T-cell (primary cell): Measurements from ENCODE around the gene AMER2. TPM values are rescaled to one million over a fixed set of nuclear protein-coding genes. Genes with fewer than 3 reads are reported as not detected.
"Not testable (repeated sequence)": the region's sequence is repeated elsewhere in the genome, so short reads cannot be mapped to it uniquely, and the experiment has no call there.

Experiments
- ATAC-seq, 4 experiments: fragments of 200-7000 bp in 3 of 4; fragments of 150-1000 bp in 1 of 4; cut with Tn5 transposase; replicated peaks in 1 of 4; 1 replicate in 3 of 4; 2 replicates in 1 of 4; pipeline ENCODE4 v1.10.0; 2021; ENCODE audit warnings: moderate library complexity in 3 of 4, mild to moderate bottlenecking in 2 of 4, moderate number of reproducible peaks in 1 of 4
- CTCF ChIA-PET, 2 donors: fragments of 300-600 bp; sonication (Branson Sonifier 250); formaldehyde crosslinking; loops; one replicate each; lab custom pipeline; 2022; ENCODE audit warnings: antibody characterized with exemption in 2 of 2; lab: Charles Lee
- POLR2A ChIA-PET, 2 donors: fragments of 300-600 bp; sonication (Branson Sonifier 250); formaldehyde crosslinking; loops; one replicate each; lab custom pipeline; 2022; ENCODE audit warnings: antibody characterized with exemption in 2 of 2; lab: Charles Lee
- DNase-seq, 35 experiments: peaks; one replicate each; pipeline versions ENCODE4 v3.0.0 to v3.0.0-alpha.2; 2013 to 2023
- H3K27ac ChIP-seq: one replicate; pipeline ENCODE4 v1.5.1; 2013; ENCODE audit warnings: low read length
- H3K27me3 ChIP-seq, 2 experiments: replicated peaks in 1 of 2; 1 replicate in 1 of 2; 2 replicates in 1 of 2; pipeline versions ENCODE4 v1.6.1 to v1.7.0; 2013; ENCODE audit warnings: low read length in 1 of 2, mixed read lengths in 1 of 2; ENCODE audit not compliant: control insufficient read depth in 2 of 2, insufficient read depth in 2 of 2; ENCODE audit errors: extremely low read depth in 1 of 2
- H3K36me3 ChIP-seq, 2 donors: 1 replicate in 1 of 2; 2 replicates in 1 of 2; pipeline versions ENCODE4 v1.6.1 to v1.7.0; 2013; ENCODE audit warnings: low read length in 1 of 2; ENCODE audit not compliant: control insufficient read depth in 2 of 2, insufficient read depth in 1 of 2; ENCODE audit errors: extremely low read depth in 1 of 2
- H3K4me1 ChIP-seq, 2 experiments: 1 replicate in 1 of 2; 2 replicates in 1 of 2; pipeline versions ENCODE4 v1.6.1 to v1.7.0; 2013; ENCODE audit warnings: low read length in 2 of 2, mixed read lengths in 1 of 2; ENCODE audit not compliant: insufficient read depth in 2 of 2, control insufficient read depth in 1 of 2; ENCODE audit errors: extremely low read depth in 1 of 2
- H3K4me3 ChIP-seq, 2 donors: 1 replicate in 1 of 2; 2 replicates in 1 of 2; pipeline versions ENCODE4 v1.5.1 to v1.7.0; 2013; ENCODE audit warnings: mild to moderate bottlenecking in 2 of 2, low read length in 1 of 2, moderate library complexity in 1 of 2; ENCODE audit not compliant: control insufficient read depth in 1 of 2; ENCODE audit errors: extremely low read depth in 1 of 2
- H3K9me3 ChIP-seq: 2 replicates; pipeline ENCODE4 v1.7.0; 2013
- H3K27ac Mint-ChIP-seq, 2 donors: one replicate each; pipeline ENCODE4 v1.8.0; 2020 to 2021; ENCODE audit warnings: mild to moderate bottlenecking in 2 of 2, mixed read lengths in 2 of 2
- H3K27me3 Mint-ChIP-seq, 2 donors: one replicate each; pipeline ENCODE4 v1.8.0; 2021 to 2022; ENCODE audit warnings: mixed read lengths in 2 of 2
- H3K36me3 Mint-ChIP-seq: one replicate; pipeline ENCODE4 v1.8.0; 2021; ENCODE audit warnings: mixed read lengths
- H3K4me1 Mint-ChIP-seq, 3 donors: one replicate each; pipeline ENCODE4 v1.8.0; 2020 to 2022; ENCODE audit warnings: mixed read lengths in 3 of 3, mild to moderate bottlenecking in 1 of 3
- H3K4me3 Mint-ChIP-seq, 3 donors: one replicate each; pipeline ENCODE4 v1.8.0; 2020 to 2022; ENCODE audit warnings: mild to moderate bottlenecking in 3 of 3, mixed read lengths in 3 of 3, moderate library complexity in 3 of 3
- H3K9me3 Mint-ChIP-seq, 3 donors: one replicate each; pipeline ENCODE4 v1.8.0; 2020 to 2022; ENCODE audit warnings: mixed read lengths in 3 of 3
- WGBS: methylation state at CpG from one replicate; pipeline ENCODE4 v1.1.5; 2013; ENCODE audit warnings: missing lambda C conversion rate; ENCODE audit not compliant: insufficient coverage; 5-methylcytosine and 5-hydroxymethylcytosine counted together
- total RNA-seq, 35 experiments: library from RNA in 6 of 35; stranded (reverse) in 6 of 35; fragments of 120-200 nt in 1 of 35; gene quantifications; one replicate each; pipeline versions ENCODE4 v1.2.1 to v1.2.4 and lab custom pipeline; 2013 to 2026

The AMER2 gene
- total RNA-seq, 5 donors from 2014 or later (not counting 1 experiment from before 2014, with no cell fraction given) = 0.03 TPM; not detected in 4

DNA sequence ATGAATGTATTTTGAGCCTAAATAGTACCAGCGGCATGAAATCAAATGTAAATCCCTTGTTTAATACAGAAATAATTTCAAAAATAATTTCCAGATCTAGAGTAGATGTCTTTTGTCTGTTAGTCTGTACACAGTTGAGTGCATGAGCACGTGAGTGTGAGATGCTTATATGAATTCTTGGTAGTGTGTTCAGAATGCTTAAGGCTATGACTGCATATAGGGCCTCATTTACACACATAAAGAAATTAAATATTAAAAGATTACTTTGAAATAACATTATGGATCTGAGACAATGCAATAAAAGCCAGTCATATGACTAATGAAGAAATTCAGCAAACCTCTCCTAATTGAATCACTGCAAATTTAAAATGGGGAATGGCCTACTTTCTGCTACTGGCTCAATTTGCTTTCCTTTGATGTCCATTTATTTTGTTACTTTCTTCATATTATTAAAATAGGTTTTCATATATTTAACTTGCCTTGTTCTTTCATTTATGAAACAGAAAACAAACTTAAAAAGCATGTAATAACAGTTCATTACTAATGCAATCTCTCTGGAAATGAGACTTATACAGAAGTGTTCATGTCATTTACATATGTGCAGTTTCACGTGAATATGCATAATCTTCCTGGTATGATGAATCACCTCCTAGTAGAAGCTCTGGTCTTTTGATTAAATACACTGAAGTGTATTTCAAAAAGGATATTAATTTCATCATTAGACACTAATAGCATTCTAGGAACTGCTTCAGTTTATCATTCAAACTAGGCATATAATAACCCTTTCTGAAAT, 4.5 kb downstream of the AMER2 start:
- H3K4me1 ChIP-seq = peaks cover 0 to 10% of the 10 kb centered on the region in 2 experiments
- peaks cover 11 to 17% (median 12%) of the 10 kb centered on the region in 3 donors for H3K4me1 Mint-ChIP-seq
- CTCF ChIA-PET = no interaction called here
- no peaks in the 10 kb centered on the region for H3K9me3 Mint-ChIP-seq
- POLR2A ChIA-PET = no interaction called here
- no CpG with 5 or more reads among the region's 3 CpGs for WGBS
- no peak overlapping the region for H3K27ac ChIP-seq
- H3K36me3 Mint-ChIP-seq = no peaks in the 10 kb centered on the region
- no peaks in the 10 kb centered on the region for H3K9me3 ChIP-seq
- H3K27me3 ChIP-seq = peaks cover 7 to 27% of the 10 kb centered on the region in 2 experiments
- no peaks in the 10 kb centered on the region for H3K36me3 ChIP-seq
- H3K27me3 Mint-ChIP-seq = peaks cover 45 to 52% of the 10 kb centered on the region in 2 donors
- no peak overlapping the region for H3K4me3 Mint-ChIP-seq
- no peak overlapping the region for H3K27ac Mint-ChIP-seq
- DNase-seq = no peak
- no peak overlapping the region for H3K4me3 ChIP-seq
- ATAC-seq = no peak

DNA sequence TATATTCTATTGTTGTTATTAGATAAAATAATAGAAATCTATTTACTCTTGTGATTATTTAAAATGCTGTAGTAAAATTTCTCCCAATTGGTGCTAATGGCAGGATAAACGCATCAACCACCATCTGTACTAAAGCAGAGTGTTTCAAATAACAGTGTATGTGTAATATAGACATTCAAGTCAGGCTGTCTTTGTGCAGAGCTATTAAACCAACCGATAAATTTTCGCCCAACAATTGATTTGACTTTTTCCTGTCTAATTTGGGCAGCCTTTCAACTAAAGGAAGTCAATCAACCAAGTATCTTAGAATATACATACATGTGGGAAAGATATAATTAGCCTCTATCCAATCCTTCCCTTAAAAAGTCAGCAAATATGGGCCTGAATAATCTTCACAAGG, 5.8 kb downstream of the AMER2 start:
- peaks cover 32 to 43% of the 10 kb centered on the region in 2 donors for H3K27me3 Mint-ChIP-seq
- CTCF ChIA-PET = no interaction called here
- POLR2A ChIA-PET = no interaction called here
- no peaks in the 10 kb centered on the region for H3K36me3 Mint-ChIP-seq
- H3K9me3 Mint-ChIP-seq = no peaks in the 10 kb centered on the region
- Histone ChIP-seq H3K4me3 (no peak overlapping the region), H3K4me1 (peaks cover 0 to 3% of the 10 kb centered on the region in 2 experiments), H3K36me3 (no peaks in the 10 kb centered on the region), H3K9me3 (no peaks in the 10 kb centered on the region), H3K27ac (no peak overlapping the region), H3K27me3 (peaks cover 7 to 16% of the 10 kb centered on the region in 2 experiments)
- WGBS = no CpG with 5 or more reads among the region's 3 CpGs
- peaks cover 2 to 6% (median 2%) of the 10 kb centered on the region in 3 donors for H3K4me1 Mint-ChIP-seq
- ATAC-seq (no peak), DNase-seq (no peak)
- H3K4me3 Mint-ChIP-seq = no peak overlapping the region
- H3K27ac Mint-ChIP-seq = no peak overlapping the region

DNA sequence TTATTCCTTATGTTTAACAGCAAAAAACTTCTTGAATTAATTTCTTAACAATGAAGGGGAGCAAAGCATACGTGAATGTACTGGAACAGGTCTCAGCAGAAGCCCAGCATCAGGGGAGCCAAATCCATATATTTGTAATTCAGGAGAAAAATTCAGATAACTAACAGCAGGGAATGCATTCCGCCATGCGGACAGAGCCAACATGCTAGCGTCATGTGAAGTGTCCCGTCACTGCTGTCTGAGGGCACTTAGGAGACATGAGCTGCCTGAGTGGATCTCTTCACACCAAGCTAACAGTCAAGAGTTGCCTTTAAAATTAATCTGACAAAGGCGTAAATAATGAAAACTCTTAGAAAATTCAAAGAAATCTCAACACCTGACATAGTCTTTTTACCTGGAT, 6.4 kb downstream of the AMER2 start:
- Mint-ChIP-seq H3K9me3 (no peaks in the 10 kb centered on the region), H3K36me3 (no peaks in the 10 kb centered on the region), H3K4me1 (peaks cover 0 to 4% (median 0%) of the 10 kb centered on the region in 3 donors), H3K27ac (no peak overlapping the region), H3K4me3 (no peak overlapping the region), H3K27me3 (peaks cover 33 to 45% of the 10 kb centered on the region in 2 donors)
- H3K9me3 ChIP-seq = no peaks in the 10 kb centered on the region
- no peaks in the 10 kb centered on the region for H3K4me1 ChIP-seq
- H3K4me3 ChIP-seq = no peak overlapping the region
- ChIA-PET POLR2A (interaction anchor here in 1 of 2 donors (0.6 kb wide), 1 partner anchor 1107 kb away, joined by 3 read pairs; no protein-coding TSS in a partner anchor), CTCF (no interaction called here)
- no peaks in the 10 kb centered on the region for H3K36me3 ChIP-seq
- no peak overlapping the region for H3K27ac ChIP-seq
- peaks cover 9 to 13% of the 10 kb centered on the region in 2 experiments for H3K27me3 ChIP-seq
- WGBS = 89% methylated on average over 5 of the region's 6 CpGs
- ATAC-seq = no peak
- no peak for DNase-seq

DNA sequence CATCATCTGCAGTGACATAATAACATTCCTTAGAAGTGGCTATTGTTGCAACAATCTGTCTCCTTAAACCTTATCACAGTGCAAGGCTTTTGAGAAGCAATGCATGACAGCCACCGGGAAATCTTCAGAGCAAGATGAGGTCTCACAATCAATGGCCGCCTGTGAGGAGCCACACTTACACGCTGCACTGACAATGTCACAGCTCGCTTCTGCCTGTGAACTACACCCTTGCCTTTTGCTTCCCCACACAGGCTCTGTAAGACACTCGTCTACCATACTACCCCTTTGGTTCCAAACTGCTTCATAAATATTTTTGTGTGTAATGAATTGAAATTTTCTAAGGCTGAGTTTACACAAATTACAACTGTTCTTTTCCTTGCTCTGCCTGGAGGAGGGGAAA, 6.9 kb downstream of the AMER2 start:
- H3K36me3 Mint-ChIP-seq, H3K4me1 ChIP-seq, H3K27ac ChIP-seq, H3K4me3 ChIP-seq, ATAC-seq, H3K9me3 ChIP-seq, H3K36me3 ChIP-seq, H3K4me1 Mint-ChIP-seq, H3K9me3 Mint-ChIP-seq, CTCF ChIA-PET, DNase-seq, H3K4me3 Mint-ChIP-seq, H3K27ac Mint-ChIP-seq: not testable (repeated sequence)
- peaks cover 31 to 43% of the 10 kb centered on the region in 2 donors for H3K27me3 Mint-ChIP-seq
- POLR2A ChIA-PET = interaction anchor here in 1 of 2 donors (0.6 kb wide), 1 partner anchor 1107 kb away, joined by 3 read pairs; no protein-coding TSS in a partner anchor
- H3K27me3 ChIP-seq = peaks cover 9 to 10% of the 10 kb centered on the region in 2 experiments
- 47% methylated on average over 4 of the region's 5 CpGs for WGBS

DNA sequence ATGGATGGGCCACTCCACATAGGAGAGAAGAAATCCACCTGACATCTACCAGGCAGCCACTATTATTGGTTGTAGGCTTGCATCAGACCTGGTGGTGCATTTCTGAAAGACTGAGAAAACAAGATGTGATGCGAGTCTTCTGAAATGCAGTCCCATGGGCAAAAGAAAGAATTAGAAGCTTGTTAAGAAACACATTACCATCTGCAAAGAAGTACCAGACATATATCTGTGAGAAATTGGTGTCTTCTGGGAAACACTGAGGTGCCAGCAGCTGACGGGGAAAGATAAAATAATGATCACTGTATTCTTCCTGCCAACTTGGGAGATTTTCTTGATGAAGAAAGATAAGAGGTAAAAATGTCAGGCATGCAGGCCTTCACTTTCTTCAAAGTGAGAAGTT, 14.4 kb downstream of the AMER2 start:
- POLR2A ChIA-PET = no interaction called here
- H3K4me3 Mint-ChIP-seq = no peak overlapping the region
- H3K9me3 ChIP-seq = no peaks in the 10 kb centered on the region
- H3K27ac Mint-ChIP-seq = no peak overlapping the region
- no peaks in the 10 kb centered on the region for H3K9me3 Mint-ChIP-seq
- no CpG with 5 or more reads among the region's 2 CpGs for WGBS
- DNase-seq (no peak), ATAC-seq (no peak)
- no peaks in the 10 kb centered on the region for H3K36me3 Mint-ChIP-seq
- CTCF ChIA-PET = no interaction called here
- H3K27me3 ChIP-seq = peaks cover 2 to 6% of the 10 kb centered on the region in 2 experiments
- no peaks in the 10 kb centered on the region for H3K36me3 ChIP-seq
- no peaks in the 10 kb centered on the region for H3K4me1 ChIP-seq
- H3K27me3 Mint-ChIP-seq = peaks cover 5 to 14% of the 10 kb centered on the region in 2 donors
- H3K27ac ChIP-seq = no peak overlapping the region
- no peak overlapping the region for H3K4me3 ChIP-seq
- H3K4me1 Mint-ChIP-seq = no peaks in the 10 kb centered on the region

DNA sequence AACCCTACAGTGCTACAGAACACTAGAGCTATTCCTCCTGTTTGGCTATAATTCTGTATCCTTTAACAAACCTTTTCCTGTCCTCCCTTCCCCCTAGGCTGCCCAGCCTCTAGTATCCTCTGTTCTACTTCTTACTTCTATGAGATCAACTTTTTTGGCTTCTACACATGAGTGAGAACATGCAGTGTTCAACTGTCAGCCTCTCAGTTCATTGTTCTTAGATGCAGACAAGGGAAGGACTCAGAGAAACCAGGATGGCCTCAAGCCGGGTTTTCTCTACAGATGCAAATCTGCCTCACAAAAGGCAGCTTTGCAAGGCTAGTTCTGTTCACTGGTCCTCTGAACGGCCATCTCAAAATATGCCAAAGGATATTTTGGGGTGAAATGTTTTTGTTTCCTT, 18.4 kb downstream of the AMER2 start:
- Mint-ChIP-seq H3K27ac (no peak overlapping the region), H3K27me3 (peaks cover 15 to 30% of the 10 kb centered on the region in 2 donors)

More for the DNA sequence above, 18.4 kb downstream of the AMER2 start:
- no peak for DNase-seq
- Histone ChIP-seq H3K36me3 (no peaks in the 10 kb centered on the region), H3K9me3 (no peaks in the 10 kb centered on the region), H3K27ac (no peak overlapping the region), H3K4me3 (no peak overlapping the region), H3K4me1 (no peaks in the 10 kb centered on the region), H3K27me3 (peaks cover 0 to 15% of the 10 kb centered on the region in 2 experiments)
- POLR2A ChIA-PET = no interaction called here
- no peak overlapping the region for H3K4me3 Mint-ChIP-seq
- no peaks in the 10 kb centered on the region for H3K36me3 Mint-ChIP-seq
- WGBS = no CpG with 5 or more reads among the region's 2 CpGs
- CTCF ChIA-PET = no interaction called here
- no peaks in the 10 kb centered on the region for H3K9me3 Mint-ChIP-seq
- no peak for ATAC-seq
- no peaks in the 10 kb centered on the region for H3K4me1 Mint-ChIP-seq
